Erythroblast (primary cell): ENCODE data around the gene UHRF2.
A peak's percentile ranks its signal among the peaks of the same experiment; 100 is the strongest.
"Not testable (repeated sequence)": the region's sequence is repeated elsewhere in the genome, so short reads cannot be mapped to it uniquely, and the experiment has no call there.

Experiments
- DNase-seq, 2 experiments: peaks; one replicate each; lab custom pipeline; 2025; lab: John Stamatoyannopoulos, UW
- GATA1 ChIP-seq: IDR thresholded peaks from 2 replicates; pipeline ENCODE4 v1.6.1; 2011; ENCODE audit warnings: low read depth, mild to moderate bottlenecking, control low read depth, low read length, moderate library complexity
- POLR2A ChIP-seq: IDR thresholded peaks from 2 replicates; pipeline ENCODE4 v1.6.1; 2011; ENCODE audit warnings: mild to moderate bottlenecking, low read length

Gene UHRF2

GRCh38 chr9:6412487-6413364 lies at the start of gene UHRF2:
TSS of gene UHRF2 (plus strand) at chr9:6413199. CDS start at chr9:6413491, 292 bp downstream.
- peak; percentile 98 to 99 for DNase-seq
- TF ChIP-seq POLR2A, result peak; percentile 92
- TF ChIP-seq GATA1, result no peak

GRCh38 chr9:6367128-6367890 lies 45.7 kb upstream of the UHRF2 start:
- TF ChIP-seq GATA1, result no peak
- TF ChIP-seq POLR2A, result no peak
- no peak for DNase-seq

GRCh38 chr9:6368831-6369230 lies 44.2 kb upstream of the UHRF2 start:
- DNase-seq, result no peak
- no peak for TF ChIP-seq POLR2A
- TF ChIP-seq GATA1, result no peak

GRCh38 chr9:6381477-6382012 lies 31.5 kb upstream of the UHRF2 start:
- not testable (repeated sequence) for DNase-seq

GRCh38 chr9:6382681-6383080 lies 30.3 kb upstream of the UHRF2 start:
- TF ChIP-seq GATA1, result no peak
- DNase-seq, result no peak

- TF ChIP-seq GATA1 (no peak), POLR2A (no peak)
- no peak for DNase-seq
Measured at GRCh38 chr9:6383551-6384225, 29.3 kb upstream of the UHRF2 start.

- no peak for DNase-seq
- TF ChIP-seq POLR2A (no peak), GATA1 (no peak)
Measured at GRCh38 chr9:6384732-6385131, 28.3 kb upstream of the UHRF2 start.

- no peak for DNase-seq
- TF ChIP-seq GATA1, result no peak
- no peak for TF ChIP-seq POLR2A
Measured at GRCh38 chr9:6399071-6399470, 13.9 kb upstream of the UHRF2 start.

GRCh38 chr9:6405371-6405770 lies 7.6 kb upstream of the UHRF2 start:
- DNase-seq, result no peak
- TF ChIP-seq GATA1 (no peak), POLR2A (no peak)

GRCh38 chr9:6407778-6408177 lies 5.2 kb upstream of the UHRF2 start:
- DNase-seq, result no peak
- TF ChIP-seq GATA1 (no peak), POLR2A (no peak)

GRCh38 chr9:6408320-6408719 lies 4.7 kb upstream of the UHRF2 start:
- DNase-seq, result no peak
- no peak for TF ChIP-seq GATA1
- TF ChIP-seq POLR2A, result no peak

GRCh38 chr9:6409811-6410210 lies 3.2 kb upstream of the UHRF2 start:
- TF ChIP-seq POLR2A (no peak), GATA1 (no peak)
- no peak for DNase-seq

- TF ChIP-seq GATA1, result no peak
- TF ChIP-seq POLR2A, result no peak
Measured at GRCh38 chr9:6410633-6411032, 2.4 kb upstream of the UHRF2 start.

More at GRCh38 chr9:6410633-6411032, 2.4 kb upstream of the UHRF2 start:
- no peak for DNase-seq
